Hepatocyte (in vitro differentiated cells): ENCODE measurements around the gene PSMD1. TPM values are rescaled to one million over a fixed set of nuclear protein-coding genes. Genes with fewer than 3 reads are reported as not detected.

Experiments used
- DNase-seq: peaks from one replicate; pipeline ENCODE4 v3.0.0-alpha.2; 2016; ENCODE audit warnings: low spot score
- H2AFZ ChIP-seq: fragments of 200-600 bp; sonication (generic); 2 replicates; pipeline ENCODE4 v1.6.0; 2016; ENCODE audit warnings: antibody characterized with exemption, mild to moderate bottlenecking
- H3K27ac ChIP-seq: fragments of 200-600 bp; sonication (generic); 2 replicates; pipeline ENCODE4 v1.5.1; 2016; ENCODE audit warnings: mild to moderate bottlenecking
- H3K27me3 ChIP-seq: fragments of 200-600 bp; sonication (generic); 2 replicates; pipeline ENCODE4 v1.6.1; 2016
- H3K36me3 ChIP-seq: fragments of 200-600 bp; sonication (generic); replicated peaks from 2 replicates; pipeline ENCODE4 v1.5.1; 2016; ENCODE audit warnings: low read depth; ENCODE audit not compliant: insufficient read depth
- H3K4me1 ChIP-seq: fragments of 200-600 bp; sonication (generic); 2 replicates; pipeline ENCODE4 v1.5.1; 2016; ENCODE audit warnings: mild to moderate bottlenecking, moderate library complexity; ENCODE audit not compliant: insufficient read depth
- H3K4me2 ChIP-seq: fragments of 200-600 bp; sonication (generic); 2 replicates; pipeline ENCODE4 v1.6.0; 2016
- H3K4me3 ChIP-seq: fragments of 200-600 bp; sonication (generic); 2 replicates; pipeline ENCODE4 v1.5.1; 2016; ENCODE audit warnings: mild to moderate bottlenecking
- H3K79me2 ChIP-seq: fragments of 200-600 bp; sonication (generic); 2 replicates; pipeline ENCODE4 v1.6.0; 2017; ENCODE audit warnings: mild to moderate bottlenecking
- H3K9me2 ChIP-seq: fragments of 200-600 bp; sonication (generic); replicated peaks from 2 replicates; pipeline ENCODE4 v1.6.0; 2017; ENCODE audit warnings: mild to moderate bottlenecking; ENCODE audit not compliant: insufficient read depth
- H3K9me3 ChIP-seq: fragments of 200-600 bp; sonication (generic); 2 replicates; pipeline ENCODE4 v1.5.1; 2016; ENCODE audit warnings: low read depth, mild to moderate bottlenecking
- H4K20me1 ChIP-seq: fragments of 200-600 bp; sonication (generic); 2 replicates; pipeline ENCODE4 v1.6.0; 2016; ENCODE audit warnings: mild to moderate bottlenecking; ENCODE audit not compliant: insufficient read depth, poor library complexity, severe bottlenecking
- EZH2 ChIP-seq: fragments of 200-600 bp; sonication (generic); IDR thresholded peaks from 2 replicates; pipeline ENCODE4 v1.6.1; 2016; ENCODE audit warnings: antibody characterized with exemption, mild to moderate bottlenecking, borderline replicate concordance
- EZH2phosphoT487 ChIP-seq: fragments of 200-600 bp; sonication (generic); IDR thresholded peaks from one replicate; pipeline ENCODE4 v1.6.1; 2018; ENCODE audit warnings: antibody characterized with exemption, mild to moderate bottlenecking, low read depth, moderate library complexity; ENCODE audit not compliant: unreplicated experiment, severe bottlenecking
- WGBS: methylation state at CpG from one replicate; pipeline ENCODE4 v1.1.6; 2016; ENCODE audit warnings: low lambda C conversion rate; ENCODE audit errors: missing lambda C conversion rate; 5-methylcytosine and 5-hydroxymethylcytosine counted together
- polyA plus RNA-seq: library from polyadenylated mRNA; unstranded; fragments of >200 nt; fragmentation: Nextera tagmentation; extraction: Ambion mirVana; gene quantifications from 2 replicates; pipeline ENCODE4 v1.2.1, GENCODE V29; 2016
- total RNA-seq: library from RNA; depleted of rRNA; stranded (reverse); fragments of >200 nt; gene quantifications from 2 replicates; pipeline ENCODE4 v1.2.3, GENCODE V29; 2014
- TF ChIP-seq, protein P1 (sequence below): fragments of 200-600 bp; sonication (generic); IDR thresholded peaks from 2 replicates; pipeline ENCODE4 v1.5.1; 2016; ENCODE audit warnings: antibody characterized with exemption, mild to moderate bottlenecking; ENCODE audit not compliant: poor library complexity

Gene PSMD1
- total and polyA plus RNA-seq, 2 experiments from 2014 or later: 92.9 to 106 TPM

DNA sequence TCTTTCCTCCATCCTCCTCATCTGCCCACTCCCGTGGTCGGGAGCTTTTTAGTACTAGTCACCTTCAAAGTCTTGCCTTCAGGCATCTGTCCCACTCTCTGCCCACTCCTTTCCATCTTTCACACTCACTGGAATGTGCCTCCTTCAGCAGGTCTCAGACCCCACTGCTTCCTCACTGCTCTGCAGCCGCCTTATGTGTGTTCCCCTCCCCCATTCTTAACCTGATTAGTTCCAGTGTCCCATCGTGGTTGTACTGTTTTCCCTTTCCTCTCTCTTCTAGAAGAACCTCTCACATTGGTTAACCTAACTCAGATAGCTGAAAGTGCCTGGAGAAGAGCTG is 144.8 kb downstream of the PSMD1 start:
- Histone ChIP-seq H3K27me3 (no peaks in the 10 kb centered on the region), H3K79me2 (peaks cover 28% of the 10 kb centered on the region), H3K9me3 (no peaks in the 10 kb centered on the region), H2AFZ (no peak overlapping the region), H3K9me2 (no peaks in the 10 kb centered on the region), H3K36me3 (no peaks in the 10 kb centered on the region), H3K4me1 (peaks cover 7% of the 10 kb centered on the region), H4K20me1 (no peaks in the 10 kb centered on the region), H3K27ac (no peak overlapping the region), H3K4me2 (no peak overlapping the region), H3K4me3 (no peak overlapping the region)
- 55% methylated on average over 4 of the region's 4 CpGs for WGBS
- no peak for DNase-seq
- TF ChIP-seq EZH2 (no peak), EZH2phosphoT487 (no peak)
- TF ChIP-seq, protein P1, sequence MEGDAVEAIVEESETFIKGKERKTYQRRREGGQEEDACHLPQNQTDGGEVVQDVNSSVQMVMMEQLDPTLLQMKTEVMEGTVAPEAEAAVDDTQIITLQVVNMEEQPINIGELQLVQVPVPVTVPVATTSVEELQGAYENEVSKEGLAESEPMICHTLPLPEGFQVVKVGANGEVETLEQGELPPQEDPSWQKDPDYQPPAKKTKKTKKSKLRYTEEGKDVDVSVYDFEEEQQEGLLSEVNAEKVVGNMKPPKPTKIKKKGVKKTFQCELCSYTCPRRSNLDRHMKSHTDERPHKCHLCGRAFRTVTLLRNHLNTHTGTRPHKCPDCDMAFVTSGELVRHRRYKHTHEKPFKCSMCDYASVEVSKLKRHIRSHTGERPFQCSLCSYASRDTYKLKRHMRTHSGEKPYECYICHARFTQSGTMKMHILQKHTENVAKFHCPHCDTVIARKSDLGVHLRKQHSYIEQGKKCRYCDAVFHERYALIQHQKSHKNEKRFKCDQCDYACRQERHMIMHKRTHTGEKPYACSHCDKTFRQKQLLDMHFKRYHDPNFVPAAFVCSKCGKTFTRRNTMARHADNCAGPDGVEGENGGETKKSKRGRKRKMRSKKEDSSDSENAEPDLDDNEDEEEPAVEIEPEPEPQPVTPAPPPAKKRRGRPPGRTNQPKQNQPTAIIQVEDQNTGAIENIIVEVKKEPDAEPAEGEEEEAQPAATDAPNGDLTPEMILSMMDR: no peak

DNA sequence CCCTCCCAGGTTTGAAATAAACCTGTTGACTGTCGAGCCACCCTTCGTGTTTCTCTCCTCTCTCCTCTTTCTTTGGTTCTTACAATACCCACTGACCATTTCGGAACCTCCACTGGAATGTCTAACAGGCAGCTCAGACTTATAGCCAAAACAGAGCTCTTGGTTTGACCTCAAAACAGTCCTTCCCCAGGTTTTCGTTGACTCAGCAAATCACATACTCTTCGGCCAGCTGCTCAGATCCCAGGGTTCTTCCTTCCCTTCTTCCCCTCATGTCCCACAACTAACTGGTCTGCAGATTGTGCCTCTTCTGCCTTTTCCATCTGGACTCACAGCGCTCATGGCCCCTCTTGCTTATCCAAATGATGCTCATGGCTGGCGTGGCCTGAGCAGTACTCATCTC is 146.4 kb downstream of the PSMD1 start:
- Histone ChIP-seq H3K4me2 (no peak overlapping the region), H3K4me3 (no peak overlapping the region), H3K9me2 (no peaks in the 10 kb centered on the region), H2AFZ (no peak overlapping the region), H4K20me1 (no peaks in the 10 kb centered on the region), H3K79me2 (peaks cover 28% of the 10 kb centered on the region), H3K27me3 (no peaks in the 10 kb centered on the region), H3K9me3 (no peaks in the 10 kb centered on the region), H3K36me3 (no peaks in the 10 kb centered on the region), H3K4me1 (peaks cover 7% of the 10 kb centered on the region), H3K27ac (no peak overlapping the region)
- DNase-seq: no peak
- TF ChIP-seq EZH2phosphoT487: no peak
- TF ChIP-seq EZH2: no peak
- TF ChIP-seq, protein P1: no peak
- 94% methylated on average over 7 of the region's 7 CpGs for WGBS

DNA sequence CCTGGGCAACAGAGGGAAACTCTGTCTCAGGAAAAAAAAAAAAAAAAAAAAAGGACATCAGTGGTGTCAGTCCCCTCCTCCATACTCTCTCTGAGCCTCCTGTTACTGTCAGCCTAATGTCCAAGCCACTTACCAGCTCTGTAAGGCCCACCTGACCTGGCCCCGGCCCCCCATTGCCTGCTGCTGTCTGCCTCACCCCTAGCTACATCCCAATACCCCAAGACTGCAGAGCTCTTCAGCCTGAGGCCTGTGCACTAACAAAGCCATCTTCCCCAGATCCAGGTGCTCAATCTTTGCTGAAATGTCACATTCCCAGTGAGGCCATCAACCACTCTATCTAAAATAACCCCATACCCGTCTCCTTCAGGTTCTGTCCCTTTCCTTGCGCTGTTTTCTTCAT is 147.5 kb downstream of the PSMD1 start:
- H3K9me3 ChIP-seq: no peaks in the 10 kb centered on the region
- no peak overlapping the region for H3K27ac ChIP-seq
- no peak overlapping the region for H2AFZ ChIP-seq
- H4K20me1 ChIP-seq: no peaks in the 10 kb centered on the region
- TF ChIP-seq EZH2 (no peak), EZH2phosphoT487 (no peak)
- TF ChIP-seq, protein P1: no peak
- no peak overlapping the region for H3K4me3 ChIP-seq
- no peaks in the 10 kb centered on the region for H3K36me3 ChIP-seq
- peaks cover 28% of the 10 kb centered on the region for H3K79me2 ChIP-seq
- no peak for DNase-seq
- H3K27me3 ChIP-seq: no peaks in the 10 kb centered on the region
- 98% methylated on average over 3 of the region's 3 CpGs for whole genome bisulfite sequencing
- peaks cover 7% of the 10 kb centered on the region for H3K4me1 ChIP-seq
- no peaks in the 10 kb centered on the region for H3K9me2 ChIP-seq
- no peak overlapping the region for H3K4me2 ChIP-seq

DNA sequence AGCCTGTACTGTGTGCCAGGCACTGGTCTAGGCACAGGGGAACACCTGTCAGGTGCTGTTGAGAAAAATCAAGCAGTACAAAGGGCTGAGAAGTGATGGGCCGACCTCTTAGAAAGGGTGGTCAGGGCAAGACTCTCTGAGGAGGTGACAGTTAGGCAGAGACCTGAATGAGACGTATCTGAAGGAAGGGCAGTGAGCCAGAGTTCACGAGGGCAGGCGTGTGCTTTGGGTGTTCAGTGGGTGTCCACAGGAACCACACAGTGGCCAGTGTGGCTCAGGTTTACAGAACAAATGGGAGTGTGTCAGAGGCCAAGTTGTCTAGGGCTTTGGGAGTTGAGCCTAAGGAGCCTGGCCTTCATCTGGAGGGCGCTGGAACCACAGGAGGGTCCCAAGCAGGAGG is 147.9 kb downstream of the PSMD1 start:
- Histone ChIP-seq H4K20me1 (no peaks in the 10 kb centered on the region), H3K79me2 (peaks cover 26% of the 10 kb centered on the region), H3K4me1 (peaks cover 5% of the 10 kb centered on the region), H3K36me3 (no peaks in the 10 kb centered on the region), H3K9me2 (no peaks in the 10 kb centered on the region), H3K4me2 (no peak overlapping the region), H2AFZ (no peak overlapping the region), H3K9me3 (no peaks in the 10 kb centered on the region), H3K4me3 (no peak overlapping the region), H3K27me3 (no peaks in the 10 kb centered on the region), H3K27ac (no peak overlapping the region)
- no peak for DNase-seq
- TF ChIP-seq, protein P1: no peak
- no peak for TF ChIP-seq EZH2
- no peak for TF ChIP-seq EZH2phosphoT487
- WGBS: 95% methylated on average over 5 of the region's 5 CpGs
